Measurements from ENCODE around the gene ANAPC2.

DNA sequence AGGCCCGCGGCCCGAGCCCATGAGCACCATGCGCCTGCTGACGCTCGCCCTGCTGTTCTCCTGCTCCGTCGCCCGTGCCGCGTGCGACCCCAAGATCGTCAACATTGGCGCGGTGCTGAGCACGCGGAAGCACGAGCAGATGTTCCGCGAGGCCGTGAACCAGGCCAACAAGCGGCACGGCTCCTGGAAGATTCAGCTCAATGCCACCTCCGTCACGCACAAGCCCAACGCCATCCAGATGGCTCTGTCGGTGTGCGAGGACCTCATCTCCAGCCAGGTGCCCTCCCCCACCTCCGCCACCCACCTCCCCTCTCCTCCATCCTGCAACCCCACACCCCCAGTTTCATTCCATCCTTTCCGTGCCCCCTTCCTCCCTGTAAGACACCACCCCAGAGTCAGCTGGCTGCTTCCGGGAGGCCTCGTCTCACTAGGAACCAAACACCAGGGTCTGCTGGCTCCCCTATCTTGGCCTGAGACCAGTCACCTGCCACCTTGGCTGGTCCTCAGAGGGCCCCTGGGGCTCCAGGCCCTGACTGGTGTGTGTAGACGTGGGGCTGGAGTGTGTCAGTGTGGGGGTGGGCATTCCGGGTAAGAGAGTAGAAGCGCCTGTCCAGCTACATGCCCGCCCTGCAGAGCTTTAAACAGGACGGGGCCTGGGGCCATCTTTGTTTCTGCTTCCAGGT lies 48.8 kb downstream of the ANAPC2 start:
- TF ChIP-seq, protein P1, sequence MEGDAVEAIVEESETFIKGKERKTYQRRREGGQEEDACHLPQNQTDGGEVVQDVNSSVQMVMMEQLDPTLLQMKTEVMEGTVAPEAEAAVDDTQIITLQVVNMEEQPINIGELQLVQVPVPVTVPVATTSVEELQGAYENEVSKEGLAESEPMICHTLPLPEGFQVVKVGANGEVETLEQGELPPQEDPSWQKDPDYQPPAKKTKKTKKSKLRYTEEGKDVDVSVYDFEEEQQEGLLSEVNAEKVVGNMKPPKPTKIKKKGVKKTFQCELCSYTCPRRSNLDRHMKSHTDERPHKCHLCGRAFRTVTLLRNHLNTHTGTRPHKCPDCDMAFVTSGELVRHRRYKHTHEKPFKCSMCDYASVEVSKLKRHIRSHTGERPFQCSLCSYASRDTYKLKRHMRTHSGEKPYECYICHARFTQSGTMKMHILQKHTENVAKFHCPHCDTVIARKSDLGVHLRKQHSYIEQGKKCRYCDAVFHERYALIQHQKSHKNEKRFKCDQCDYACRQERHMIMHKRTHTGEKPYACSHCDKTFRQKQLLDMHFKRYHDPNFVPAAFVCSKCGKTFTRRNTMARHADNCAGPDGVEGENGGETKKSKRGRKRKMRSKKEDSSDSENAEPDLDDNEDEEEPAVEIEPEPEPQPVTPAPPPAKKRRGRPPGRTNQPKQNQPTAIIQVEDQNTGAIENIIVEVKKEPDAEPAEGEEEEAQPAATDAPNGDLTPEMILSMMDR (conservative IDR thresholded peaks at IDR 0.05 in 1 of 2, IDR thresholded peaks at IDR 0.05 in 1 of 2; ENCODE audit: extremely low read depth in 1 of 2, insufficient read depth in 1 of 2, low read depth in 1 of 2, low read length in 2 of 2), result no peak
- no peak for TF ChIP-seq EZH2 (IDR thresholded peaks at IDR 0.05; ENCODE audit: borderline replicate concordance, low read length)

Data from mammary epithelial cell (primary cell).